Progenitor cell of endocrine pancreas (in vitro differentiated cells): ENCODE data around the gene VILL. TPM values are rescaled to one million over a fixed set of nuclear protein-coding genes. Genes with fewer than 3 reads are reported as not detected.

Experiments used
- DNase-seq: peaks from one replicate; pipeline ENCODE4 v3.0.0; 2021; ENCODE audit warnings: low spot score; ENCODE audit not compliant: unreplicated experiment
- H3K27ac Mint-ChIP-seq: 2 replicates; pipeline ENCODE4 v1.8.0; 2021; ENCODE audit warnings: mild to moderate bottlenecking, moderate library complexity, mixed read lengths
- H3K27me3 Mint-ChIP-seq: 2 replicates; pipeline ENCODE4 v1.8.0; 2021; ENCODE audit warnings: mixed read lengths
- H3K36me3 Mint-ChIP-seq: 2 replicates; pipeline ENCODE4 v1.8.0; 2022; ENCODE audit warnings: mixed read lengths; ENCODE audit not compliant: insufficient read depth
- H3K4me1 Mint-ChIP-seq: 2 replicates; pipeline ENCODE4 v1.8.0; 2021; ENCODE audit warnings: low read depth, mixed read lengths
- H3K4me3 Mint-ChIP-seq: 2 replicates; pipeline ENCODE4 v1.8.0; 2021; ENCODE audit warnings: low read depth, mild to moderate bottlenecking, moderate library complexity, mixed read lengths
- H3K9me3 Mint-ChIP-seq: 2 replicates; pipeline ENCODE4 v1.8.0; 2021; ENCODE audit warnings: low read depth, mixed read lengths
- total RNA-seq: library from RNA; stranded (reverse); gene quantifications from 2 replicates; pipeline ENCODE4 v1.2.1, GENCODE V29; 2021
- TF ChIP-seq, protein P1 (sequence below): fragments of 200-600 bp; sonication (generic); IDR thresholded peaks from one replicate; pipeline ENCODE4 v1.5.0; 2021; ENCODE audit warnings: antibody characterized with exemption, mild to moderate bottlenecking; ENCODE audit not compliant: unreplicated experiment

The VILL gene
- total RNA-seq, 1 donor from 2014 or later: 6.8 TPM

DNA sequence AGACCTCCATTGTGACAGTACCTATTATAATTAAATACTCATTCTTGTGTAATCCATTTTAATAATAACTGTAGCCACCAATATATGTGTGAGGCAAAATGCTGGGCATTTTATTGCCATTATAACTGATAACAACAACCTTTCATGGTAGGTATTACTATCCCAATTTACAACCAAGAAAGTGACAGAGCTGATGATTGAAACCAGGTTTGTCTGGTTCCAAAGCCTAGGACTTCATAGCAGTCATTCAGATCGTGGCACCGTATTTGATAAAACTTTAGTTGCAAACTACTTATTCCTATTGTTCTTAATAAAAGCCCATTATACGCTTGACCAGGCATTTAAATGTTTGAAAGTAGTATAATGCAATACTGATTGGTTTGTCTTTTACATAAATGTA is 26.4 kb upstream of the VILL start:
- DNase-seq: no peak
- H3K27ac Mint-ChIP-seq: peak overlapping the region; percentile 86
- peaks cover 54% of the 10 kb centered on the region for H3K4me1 Mint-ChIP-seq
- H3K27me3 Mint-ChIP-seq: no peaks in the 10 kb centered on the region
- peak overlapping the region; percentile 33 for H3K4me3 Mint-ChIP-seq
- peaks cover 6% of the 10 kb centered on the region for H3K36me3 Mint-ChIP-seq
- TF ChIP-seq, protein P1, sequence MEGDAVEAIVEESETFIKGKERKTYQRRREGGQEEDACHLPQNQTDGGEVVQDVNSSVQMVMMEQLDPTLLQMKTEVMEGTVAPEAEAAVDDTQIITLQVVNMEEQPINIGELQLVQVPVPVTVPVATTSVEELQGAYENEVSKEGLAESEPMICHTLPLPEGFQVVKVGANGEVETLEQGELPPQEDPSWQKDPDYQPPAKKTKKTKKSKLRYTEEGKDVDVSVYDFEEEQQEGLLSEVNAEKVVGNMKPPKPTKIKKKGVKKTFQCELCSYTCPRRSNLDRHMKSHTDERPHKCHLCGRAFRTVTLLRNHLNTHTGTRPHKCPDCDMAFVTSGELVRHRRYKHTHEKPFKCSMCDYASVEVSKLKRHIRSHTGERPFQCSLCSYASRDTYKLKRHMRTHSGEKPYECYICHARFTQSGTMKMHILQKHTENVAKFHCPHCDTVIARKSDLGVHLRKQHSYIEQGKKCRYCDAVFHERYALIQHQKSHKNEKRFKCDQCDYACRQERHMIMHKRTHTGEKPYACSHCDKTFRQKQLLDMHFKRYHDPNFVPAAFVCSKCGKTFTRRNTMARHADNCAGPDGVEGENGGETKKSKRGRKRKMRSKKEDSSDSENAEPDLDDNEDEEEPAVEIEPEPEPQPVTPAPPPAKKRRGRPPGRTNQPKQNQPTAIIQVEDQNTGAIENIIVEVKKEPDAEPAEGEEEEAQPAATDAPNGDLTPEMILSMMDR: no peak
- no peaks in the 10 kb centered on the region for H3K9me3 Mint-ChIP-seq

DNA sequence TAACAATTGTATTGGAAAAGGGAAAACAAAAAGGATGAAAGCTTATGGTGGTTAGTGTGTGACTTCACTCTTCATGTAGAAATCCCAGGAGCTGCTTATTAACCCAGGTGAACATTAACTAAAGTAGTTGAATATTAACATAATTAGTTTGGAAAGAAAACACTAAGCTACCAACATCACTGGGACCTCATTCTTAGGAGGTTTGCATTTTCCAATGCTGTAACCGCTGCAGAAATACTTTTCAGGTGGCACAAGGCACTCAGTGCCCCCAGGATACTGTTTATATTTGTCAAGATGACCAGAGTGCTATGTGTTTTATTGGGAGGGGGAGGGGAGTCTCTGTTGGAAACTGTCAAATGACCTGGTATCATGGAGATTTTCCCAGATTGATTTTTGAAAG is 25.9 kb upstream of the VILL start:
- peaks cover 8% of the 10 kb centered on the region for H3K36me3 Mint-ChIP-seq
- no peak for DNase-seq
- H3K9me3 Mint-ChIP-seq: no peaks in the 10 kb centered on the region
- H3K4me1 Mint-ChIP-seq: peaks cover 51% of the 10 kb centered on the region
- H3K27me3 Mint-ChIP-seq: no peaks in the 10 kb centered on the region
- H3K4me3 Mint-ChIP-seq: peak overlapping the region; percentile 33
- TF ChIP-seq, protein P1: no peak
- peak overlapping the region; percentile 86 for H3K27ac Mint-ChIP-seq

DNA sequence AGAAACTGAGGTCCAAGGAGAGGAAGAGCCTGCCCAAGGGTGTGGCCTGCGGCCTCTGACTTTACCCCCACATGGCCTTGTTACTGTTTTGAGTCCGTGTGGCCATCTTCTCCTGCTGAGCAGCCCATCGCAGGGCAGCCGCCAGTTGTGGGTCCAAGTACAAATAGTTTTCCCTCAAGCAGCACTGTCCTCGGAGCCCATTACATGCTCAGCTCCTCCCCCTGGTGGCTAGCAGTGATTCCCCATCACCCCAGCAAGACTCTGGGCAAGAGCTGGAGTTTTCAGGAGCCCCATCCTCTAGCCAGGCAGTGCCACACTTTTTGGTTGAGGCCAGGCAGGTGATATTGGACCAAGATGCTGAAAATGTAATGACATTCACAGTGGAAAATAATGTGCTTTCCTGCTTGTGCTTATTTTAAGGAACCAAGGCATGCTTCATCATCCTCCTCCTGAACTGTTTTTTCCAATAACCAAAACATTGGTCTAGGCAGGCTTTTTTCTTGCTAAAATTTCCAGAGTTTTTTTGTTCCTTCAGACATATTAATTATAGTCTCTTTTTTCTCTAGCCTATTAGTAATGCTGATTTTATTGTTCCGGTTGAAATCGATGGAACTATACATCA is 23.2 kb upstream of the VILL start:
- Mint-ChIP-seq H3K4me3 (no peak overlapping the region), H3K4me1 (peaks cover 39% of the 10 kb centered on the region), H3K9me3 (no peaks in the 10 kb centered on the region), H3K27ac (no peak overlapping the region), H3K36me3 (peaks cover 12% of the 10 kb centered on the region), H3K27me3 (no peaks in the 10 kb centered on the region)
- peak; percentile 52 for DNase-seq
- TF ChIP-seq, protein P1: peak; percentile 77

- peaks cover 12% of the 10 kb centered on the region for H3K36me3 Mint-ChIP-seq
- no peaks in the 10 kb centered on the region for H3K9me3 Mint-ChIP-seq
- no peak overlapping the region for H3K4me3 Mint-ChIP-seq
- TF ChIP-seq, protein P1: no peak
- no peak overlapping the region for H3K27ac Mint-ChIP-seq
- no peak for DNase-seq
- H3K4me1 Mint-ChIP-seq: peaks cover 33% of the 10 kb centered on the region
- no peaks in the 10 kb centered on the region for H3K27me3 Mint-ChIP-seq
Measured at GRCh38 chr3:37968199-37968598, 22.4 kb upstream of the VILL start.

GRCh38 chr3:37968813-37969595 is 21.6 kb upstream of the VILL start:
- Mint-ChIP-seq H3K4me3 (no peak overlapping the region), H3K36me3 (peaks cover 15% of the 10 kb centered on the region), H3K27me3 (no peaks in the 10 kb centered on the region), H3K27ac (no peak overlapping the region), H3K9me3 (no peaks in the 10 kb centered on the region), H3K4me1 (peaks cover 29% of the 10 kb centered on the region)
- DNase-seq: no peak
- TF ChIP-seq, protein P1: no peak
